ENCODE measurements around the gene VAMP4. TPM values are rescaled to one million over a fixed set of nuclear protein-coding genes. Genes with fewer than 3 reads are reported as not detected.

VAMP4 gene
- total RNA-seq, 1 experiment from 2014 or later = 6.3 TPM

GRCh38 chr1:171711643-171712042 is 30.2 kb downstream of the VAMP4 start:
- H3K4me3 ChIP-seq (replicated peaks in 1 of 2; ENCODE audit: low read depth in 1 of 2, low read length in 2 of 2) = no peak overlapping the region
- no peak overlapping the region for H3K4me2 ChIP-seq (ENCODE audit: low read length)
- no peak overlapping the region for H3K27ac ChIP-seq (ENCODE audit: low read depth, low read length)
- H2AFZ ChIP-seq (ENCODE audit: low read depth, low read length, poor library complexity, severe bottlenecking) = no peak overlapping the region
- no peaks in the 10 kb centered on the region for H3K9me2 ChIP-seq (ENCODE audit: insufficient read depth)
- ChIA-PET POLR2A (no interaction called here), CTCF (no interaction called here), RAD21 (ENCODE audit: low non-redundant PET in 1 of 2, low total read pairs in 2 of 2, uncharacterized antibody in 2 of 2, unreplicated experiment in 2 of 2) (no interaction called here)
- DNase-seq (ENCODE audit: low read depth, low spot score) (no peak), ATAC-seq (no peak)
- no peaks in the 10 kb centered on the region for H3K9me3 ChIP-seq (ENCODE audit: control insufficient read depth in 1 of 2, insufficient read depth in 1 of 2, low read depth in 1 of 2, low read length in 2 of 2)
- H3K4me1 ChIP-seq (ENCODE audit: control insufficient read depth in 1 of 2, insufficient read depth in 2 of 2, low read length in 2 of 2) = no peaks in the 10 kb centered on the region
- no peaks in the 10 kb centered on the region for H3K79me2 ChIP-seq (ENCODE audit: insufficient read depth, low read length)
- H3K36me3 ChIP-seq (ENCODE audit: control insufficient read depth in 1 of 2, insufficient read depth in 2 of 2, low read length in 2 of 2) = no peaks in the 10 kb centered on the region
- BruUV-seq (replicated peaks) = no TSS peak
- no peaks in the 10 kb centered on the region for H3K27me3 ChIP-seq (ENCODE audit: insufficient read depth, low read length)
- intact Hi-C loops (cut with micrococcal nuclease) = loop anchor here (10.0 kb wide), 2 partner anchors 467 to 627 kb away; partner anchors contain the start of gene FMO1
- no peak overlapping the region for H3K9ac ChIP-seq (ENCODE audit: low read length)
- TF ChIP-seq POLR2A (IDR thresholded peaks at IDR 0.05; ENCODE audit: borderline replicate concordance, extremely low read depth, insufficient read depth, insufficient read length) (no peak), JUND (IDR thresholded peaks at IDR 0.05) (no peak), EZH2phosphoT487 (IDR thresholded peaks at IDR 0.05; ENCODE audit: borderline replicate concordance) (no peak), ELF1 (IDR thresholded peaks at IDR 0.05; ENCODE audit: borderline replicate concordance, low read depth) (no peak), RAD21 (IDR thresholded peaks at IDR 0.05; ENCODE audit: low read depth) (no peak), EGR1 (IDR thresholded peaks at IDR 0.05; ENCODE audit: low read depth) (no peak), ZFX (IDR thresholded peaks at IDR 0.05) (no peak), POLR2AphosphoS5 (IDR thresholded peaks at IDR 0.05; ENCODE audit: low read depth, low read length) (no peak), FOSL1 (IDR thresholded peaks at IDR 0.05; ENCODE audit: low read depth) (no peak), CEBPB (IDR thresholded peaks at IDR 0.05; ENCODE audit: low read depth) (no peak), CBX3 (IDR thresholded peaks at IDR 0.05; ENCODE audit: low read depth) (no peak), ATF3 (IDR thresholded peaks at IDR 0.05) (no peak), EZH2 (IDR thresholded peaks at IDR 0.05) (no peak), TCF7L2 (IDR thresholded peaks at IDR 0.05; ENCODE audit: borderline replicate concordance, extremely low read depth, insufficient read depth, insufficient read length) (no peak), YY1 (IDR thresholded peaks at IDR 0.05; ENCODE audit: extremely low read depth, insufficient replicate concordance, low read depth, low read length) (no peak), ZNF274 (IDR thresholded peaks at IDR 0.05; ENCODE audit: low read depth, low read length) (no peak)
- TF ChIP-seq, protein P1, sequence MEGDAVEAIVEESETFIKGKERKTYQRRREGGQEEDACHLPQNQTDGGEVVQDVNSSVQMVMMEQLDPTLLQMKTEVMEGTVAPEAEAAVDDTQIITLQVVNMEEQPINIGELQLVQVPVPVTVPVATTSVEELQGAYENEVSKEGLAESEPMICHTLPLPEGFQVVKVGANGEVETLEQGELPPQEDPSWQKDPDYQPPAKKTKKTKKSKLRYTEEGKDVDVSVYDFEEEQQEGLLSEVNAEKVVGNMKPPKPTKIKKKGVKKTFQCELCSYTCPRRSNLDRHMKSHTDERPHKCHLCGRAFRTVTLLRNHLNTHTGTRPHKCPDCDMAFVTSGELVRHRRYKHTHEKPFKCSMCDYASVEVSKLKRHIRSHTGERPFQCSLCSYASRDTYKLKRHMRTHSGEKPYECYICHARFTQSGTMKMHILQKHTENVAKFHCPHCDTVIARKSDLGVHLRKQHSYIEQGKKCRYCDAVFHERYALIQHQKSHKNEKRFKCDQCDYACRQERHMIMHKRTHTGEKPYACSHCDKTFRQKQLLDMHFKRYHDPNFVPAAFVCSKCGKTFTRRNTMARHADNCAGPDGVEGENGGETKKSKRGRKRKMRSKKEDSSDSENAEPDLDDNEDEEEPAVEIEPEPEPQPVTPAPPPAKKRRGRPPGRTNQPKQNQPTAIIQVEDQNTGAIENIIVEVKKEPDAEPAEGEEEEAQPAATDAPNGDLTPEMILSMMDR (IDR thresholded peaks at IDR 0.05 in 2 of 3, conservative IDR thresholded peaks at IDR 0.05 in 1 of 3; ENCODE audit: borderline replicate concordance in 1 of 3, insufficient read depth in 1 of 3, low read depth in 2 of 3, low read length in 2 of 3) = no peak
- TF ChIP-seq, protein P2, sequence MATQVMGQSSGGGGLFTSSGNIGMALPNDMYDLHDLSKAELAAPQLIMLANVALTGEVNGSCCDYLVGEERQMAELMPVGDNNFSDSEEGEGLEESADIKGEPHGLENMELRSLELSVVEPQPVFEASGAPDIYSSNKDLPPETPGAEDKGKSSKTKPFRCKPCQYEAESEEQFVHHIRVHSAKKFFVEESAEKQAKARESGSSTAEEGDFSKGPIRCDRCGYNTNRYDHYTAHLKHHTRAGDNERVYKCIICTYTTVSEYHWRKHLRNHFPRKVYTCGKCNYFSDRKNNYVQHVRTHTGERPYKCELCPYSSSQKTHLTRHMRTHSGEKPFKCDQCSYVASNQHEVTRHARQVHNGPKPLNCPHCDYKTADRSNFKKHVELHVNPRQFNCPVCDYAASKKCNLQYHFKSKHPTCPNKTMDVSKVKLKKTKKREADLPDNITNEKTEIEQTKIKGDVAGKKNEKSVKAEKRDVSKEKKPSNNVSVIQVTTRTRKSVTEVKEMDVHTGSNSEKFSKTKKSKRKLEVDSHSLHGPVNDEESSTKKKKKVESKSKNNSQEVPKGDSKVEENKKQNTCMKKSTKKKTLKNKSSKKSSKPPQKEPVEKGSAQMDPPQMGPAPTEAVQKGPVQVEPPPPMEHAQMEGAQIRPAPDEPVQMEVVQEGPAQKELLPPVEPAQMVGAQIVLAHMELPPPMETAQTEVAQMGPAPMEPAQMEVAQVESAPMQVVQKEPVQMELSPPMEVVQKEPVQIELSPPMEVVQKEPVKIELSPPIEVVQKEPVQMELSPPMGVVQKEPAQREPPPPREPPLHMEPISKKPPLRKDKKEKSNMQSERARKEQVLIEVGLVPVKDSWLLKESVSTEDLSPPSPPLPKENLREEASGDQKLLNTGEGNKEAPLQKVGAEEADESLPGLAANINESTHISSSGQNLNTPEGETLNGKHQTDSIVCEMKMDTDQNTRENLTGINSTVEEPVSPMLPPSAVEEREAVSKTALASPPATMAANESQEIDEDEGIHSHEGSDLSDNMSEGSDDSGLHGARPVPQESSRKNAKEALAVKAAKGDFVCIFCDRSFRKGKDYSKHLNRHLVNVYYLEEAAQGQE (IDR thresholded peaks at IDR 0.05; ENCODE audit: low read depth) = no peak
- TF ChIP-seq, protein P3, sequence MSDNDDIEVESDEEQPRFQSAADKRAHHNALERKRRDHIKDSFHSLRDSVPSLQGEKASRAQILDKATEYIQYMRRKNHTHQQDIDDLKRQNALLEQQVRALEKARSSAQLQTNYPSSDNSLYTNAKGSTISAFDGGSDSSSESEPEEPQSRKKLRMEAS (IDR thresholded peaks at IDR 0.05) = no peak
- TF ChIP-seq, protein P4, sequence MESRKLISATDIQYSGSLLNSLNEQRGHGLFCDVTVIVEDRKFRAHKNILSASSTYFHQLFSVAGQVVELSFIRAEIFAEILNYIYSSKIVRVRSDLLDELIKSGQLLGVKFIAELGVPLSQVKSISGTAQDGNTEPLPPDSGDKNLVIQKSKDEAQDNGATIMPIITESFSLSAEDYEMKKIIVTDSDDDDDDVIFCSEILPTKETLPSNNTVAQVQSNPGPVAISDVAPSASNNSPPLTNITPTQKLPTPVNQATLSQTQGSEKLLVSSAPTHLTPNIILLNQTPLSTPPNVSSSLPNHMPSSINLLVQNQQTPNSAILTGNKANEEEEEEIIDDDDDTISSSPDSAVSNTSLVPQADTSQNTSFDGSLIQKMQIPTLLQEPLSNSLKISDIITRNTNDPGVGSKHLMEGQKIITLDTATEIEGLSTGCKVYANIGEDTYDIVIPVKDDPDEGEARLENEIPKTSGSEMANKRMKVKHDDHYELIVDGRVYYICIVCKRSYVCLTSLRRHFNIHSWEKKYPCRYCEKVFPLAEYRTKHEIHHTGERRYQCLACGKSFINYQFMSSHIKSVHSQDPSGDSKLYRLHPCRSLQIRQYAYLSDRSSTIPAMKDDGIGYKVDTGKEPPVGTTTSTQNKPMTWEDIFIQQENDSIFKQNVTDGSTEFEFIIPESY (IDR thresholded peaks at IDR 0.05; ENCODE audit: extremely low read depth, insufficient replicate concordance, low read length) = no peak
- no peaks in the 10 kb centered on the region for H4K20me1 ChIP-seq (ENCODE audit: insufficient read depth)

All from HCT116 (cell line).